ENCODE data around the gene PTPN11. TPM values are rescaled to one million over a fixed set of nuclear protein-coding genes. Genes with fewer than 3 reads are reported as not detected.

Gene PTPN11
- total and polyA plus RNA-seq, 2 of the 8 experiments (the other 6 are each of a cell fraction or from before 2014, with no cell fraction given) = 28.3 to 133 TPM

- H2AFZ ChIP-seq (ENCODE audit: low read length) = no peak overlapping the region
- H3K56ac ChIP-seq (replicated peaks; ENCODE audit: insufficient read length, low read depth, low read length) = no peak overlapping the region
- H3K4ac ChIP-seq (replicated peaks; ENCODE audit: insufficient read length, low read depth, low read length) = no peak overlapping the region
- ChIA-PET CTCF (ENCODE audit: partially characterized antibody) (interaction anchor here (1.3 kb wide), 1 partner anchor 10 kb away, joined by 3 read pairs; no protein-coding TSS in a partner anchor), POLR2A (ENCODE audit: partially characterized antibody) (no interaction called here)
- H3K79me1 ChIP-seq (ENCODE audit: low read depth, low read length) = no peaks in the 10 kb centered on the region
- no peak overlapping the region for H4K5ac ChIP-seq (ENCODE audit: insufficient read length, low read depth, low read length)
- no peak overlapping the region for H3K23ac ChIP-seq (ENCODE audit: insufficient read length)
- H2AK5ac ChIP-seq (ENCODE audit: low read depth, low read length) = no peak overlapping the region
- peaks cover 8 to 40% (median 27%) of the 10 kb centered on the region in 4 experiments; a peak in 6 of 8 replicates for H3K36me3 ChIP-seq (ENCODE audit: control insufficient read depth in 2 of 4, insufficient read depth in 4 of 4, low read length in 3 of 4)
- no peak overlapping the region for H3K4me3 ChIP-seq (ENCODE audit: extremely low read depth in 1 of 4, insufficient read depth in 2 of 4, low read depth in 3 of 4, low read length in 4 of 4)
- no peak overlapping the region for H3K4me2 ChIP-seq (ENCODE audit: insufficient read depth in 1 of 2, low read depth in 2 of 2, low read length in 2 of 2)
- H3K27ac ChIP-seq (ENCODE audit: low read depth, low read length) = no peak overlapping the region
- no peak overlapping the region for H2BK15ac ChIP-seq (ENCODE audit: low read length)
- no peak overlapping the region for H3K14ac ChIP-seq (ENCODE audit: insufficient read length)
- no peaks in the 10 kb centered on the region for H3K27me3 ChIP-seq (replicated peaks in 1 of 4; ENCODE audit: control insufficient read depth in 3 of 4, extremely low read depth in 1 of 4, insufficient read depth in 3 of 4, low read length in 3 of 4)
- no peaks in the 10 kb centered on the region for H3K9me3 ChIP-seq (ENCODE audit: insufficient read depth in 2 of 2, low read depth in 1 of 2, low read length in 1 of 2)
- no peak overlapping the region for H4K91ac ChIP-seq (replicated peaks; ENCODE audit: insufficient read length, low read length)
- TF ChIP-seq GABPA (IDR thresholded peaks at IDR 0.05; ENCODE audit: borderline replicate concordance, insufficient read depth, low read length) = no peak
- TF ChIP-seq EGR1 (IDR thresholded peaks at IDR 0.05; ENCODE audit: borderline replicate concordance, low read depth, low read length) = no peak
- TF ChIP-seq E2F6 (IDR thresholded peaks at IDR 0.05) = no peak
- no peak for TF ChIP-seq RNF2 (IDR thresholded peaks at IDR 0.05; ENCODE audit: borderline replicate concordance, low read depth, low read length, missing control alignments, poor library complexity, severe bottlenecking)
- TF ChIP-seq JUN (IDR thresholded peaks at IDR 0.05; ENCODE audit: low read depth, low read length) = no peak
- no peak for TF ChIP-seq TCF12 (IDR thresholded peaks at IDR 0.05; ENCODE audit: low read depth, low read length)
- TF ChIP-seq FOSL1 (IDR thresholded peaks at IDR 0.05; ENCODE audit: insufficient read depth, low read depth, low read length) = no peak
- TF ChIP-seq SIX5 (IDR thresholded peaks at IDR 0.05; ENCODE audit: low read depth, low read length) = no peak
- no peak for TF ChIP-seq POLR2A (IDR thresholded peaks at IDR 0.05; ENCODE audit: control extremely low read depth in 1 of 2, low read depth in 2 of 2, low read length in 2 of 2)
- TF ChIP-seq ATF3 (IDR thresholded peaks at IDR 0.05; ENCODE audit: insufficient read depth, low read depth, low read length) = no peak
- no peak for TF ChIP-seq POU5F1 (IDR thresholded peaks at IDR 0.05; ENCODE audit: low read depth, low read length)
- TF ChIP-seq CBX5 (IDR thresholded peaks at IDR 0.05; ENCODE audit: low read depth, low read length) = no peak
- TF ChIP-seq TAF1 (IDR thresholded peaks at IDR 0.05; ENCODE audit: low read depth, low read length) = no peak
- TF ChIP-seq CEBPB (IDR thresholded peaks at IDR 0.05; ENCODE audit: low read depth, low read length) = no peak
- FAIRE-seq (no peak), DNase-seq (ENCODE audit: low read depth in 1 of 2, low spot score in 2 of 2) (no peak)
- no peak overlapping the region for H2BK5ac ChIP-seq (ENCODE audit: low read depth, low read length)
- no peak overlapping the region for H2BK20ac ChIP-seq (ENCODE audit: low read length)
- H4K8ac ChIP-seq (ENCODE audit: extremely low read depth, insufficient read depth, low read length) = no peak overlapping the region
- H2BK120ac ChIP-seq (replicated peaks; ENCODE audit: low read depth, low read length) = no peak overlapping the region
- H3K9ac ChIP-seq (replicated peaks in 1 of 4; ENCODE audit: extremely low read depth in 1 of 4, low read depth in 3 of 4, low read length in 3 of 4) = no peak overlapping the region
- no peak overlapping the region for H3K18ac ChIP-seq (ENCODE audit: extremely low read depth, low read length)
- H3K23me2 ChIP-seq (ENCODE audit: low read depth, low read length) = no peaks in the 10 kb centered on the region
- no peaks in the 10 kb centered on the region for H3K4me1 ChIP-seq (replicated peaks in 1 of 4; ENCODE audit: control insufficient read depth in 3 of 4, insufficient read depth in 4 of 4, low read length in 3 of 4)
- peaks cover 0 to 3% of the 10 kb centered on the region in 2 experiments for H4K20me1 ChIP-seq (replicated peaks in 1 of 2; ENCODE audit: control insufficient read depth in 1 of 2, insufficient read depth in 2 of 2, low read length in 2 of 2)
- H3K79me2 ChIP-seq (ENCODE audit: control insufficient read depth in 1 of 2, insufficient read depth in 2 of 2, low read length in 2 of 2) = no peaks in the 10 kb centered on the region
- H2BK12ac ChIP-seq (ENCODE audit: low read depth, low read length) = no peak overlapping the region
- WGBS, 2 experiments (ENCODE audit: extremely low coverage in 1 of 2, insufficient coverage in 1 of 2, insufficient read length in 1 of 2, insufficient replicate concordance in 2 of 2, low coverage in 1 of 2, low lambda C conversion rate in 2 of 2, missing lambda C conversion rate in 1 of 2) = 96% methylated on average over 4 of the region's 4 CpGs; no CpG with 5 or more reads in 1 of the 2 experiments
Observed at GRCh38 chr12:112480931-112481330, 62.2 kb downstream of the PTPN11 start.
